Frontal cortex (tissue), 4 donors: ENCODE measurements around the gene UHRF2. TPM values are rescaled to one million over a fixed set of nuclear protein-coding genes. Genes with fewer than 3 reads are reported as not detected.
A peak's percentile ranks its signal among the peaks of the same experiment; 100 is the strongest.
"Not testable (repeated sequence)": the region's sequence is repeated elsewhere in the genome, so short reads cannot be mapped to it uniquely, and the experiment has no call there.

Experiments
- DNase-seq, 2 donors: peaks; one replicate each; pipeline ENCODE4 v3.0.0; 2012; ENCODE audit warnings: low spot score in 2 of 2
- FAIRE-seq: peaks from 2 replicates; lab custom pipeline; 2012; peaks lifted over from hg19 to GRCh38; lab: Jason Lieb, UNC
- total RNA-seq: library from RNA; depleted of rRNA; stranded (reverse); fragments of >200 nt; gene quantifications from one replicate; pipeline ENCODE4 v1.2.3, GENCODE V29; 2014
- donor health status: control.
- donor health status: control.
- donor health status: control.

UHRF2 gene
- total RNA-seq, 1 donor from 2014 or later = 55.4 TPM

- no peak for DNase-seq
These were observed 13.1 kb downstream of the UHRF2 start for GRCh38 chr9:6426117-6426516.

GRCh38 chr9:6428940-6429889, 16.2 kb downstream of the UHRF2 start:
- DNase-seq (no peak), FAIRE-seq (no peak)

More at GRCh38 chr9:6426117-6426516, 13.1 kb downstream of the UHRF2 start:
- no peak for FAIRE-seq

GRCh38 chr9:6431038-6431437, 18.0 kb downstream of the UHRF2 start:
- DNase-seq (no peak), FAIRE-seq (no peak)

- FAIRE-seq (no peak), DNase-seq (no peak)
These were observed 20.4 kb downstream of the UHRF2 start for GRCh38 chr9:6433410-6433809.

- no peak for DNase-seq
- no peak for FAIRE-seq
These were observed 26.2 kb downstream of the UHRF2 start for GRCh38 chr9:6439051-6439703.

- DNase-seq = no peak
- no peak for FAIRE-seq
These were observed 27.4 kb downstream of the UHRF2 start for GRCh38 chr9:6440405-6440804.

- DNase-seq (no peak), FAIRE-seq (no peak)
These were observed 28.3 kb downstream of the UHRF2 start for GRCh38 chr9:6441269-6441668.

- no peak for DNase-seq
- FAIRE-seq = no peak
These were observed 30.7 kb downstream of the UHRF2 start for GRCh38 chr9:6443661-6444060.

- no peak for DNase-seq
- no peak for FAIRE-seq
These were observed 31.1 kb downstream of the UHRF2 start for GRCh38 chr9:6444128-6444527.

- no peak for FAIRE-seq
- DNase-seq = no peak
These were observed 36.1 kb downstream of the UHRF2 start for GRCh38 chr9:6449086-6449485.

GRCh38 chr9:6449645-6450044, 36.6 kb downstream of the UHRF2 start:
- DNase-seq (no peak), FAIRE-seq (no peak)

- no peak for DNase-seq
These were observed 37.8 kb downstream of the UHRF2 start for GRCh38 chr9:6450641-6451375.

GRCh38 chr9:6455292-6455691, 42.3 kb downstream of the UHRF2 start:
- DNase-seq, FAIRE-seq: not testable (repeated sequence)

More at GRCh38 chr9:6450641-6451375, 37.8 kb downstream of the UHRF2 start:
- no peak for FAIRE-seq

- FAIRE-seq = not testable (repeated sequence)
These were observed 45.7 kb downstream of the UHRF2 start for GRCh38 chr9:6458704-6459103.

GRCh38 chr9:6459718-6460117, 46.7 kb downstream of the UHRF2 start:
- FAIRE-seq (no peak), DNase-seq (no peak)

More at GRCh38 chr9:6458704-6459103, 45.7 kb downstream of the UHRF2 start:
- not testable (repeated sequence) for DNase-seq

GRCh38 chr9:6460189-6460768, 47.3 kb downstream of the UHRF2 start:
- no peak for FAIRE-seq
- DNase-seq = no peak

- DNase-seq (no peak), FAIRE-seq (peak; percentile 13)
These were observed 48.6 kb downstream of the UHRF2 start for GRCh38 chr9:6461619-6462018.

- FAIRE-seq = peak; percentile 26
- no peak for DNase-seq
These were observed 54.1 kb downstream of the UHRF2 start for GRCh38 chr9:6467006-6467625.

- DNase-seq = no peak
- FAIRE-seq = no peak
These were observed 58.3 kb downstream of the UHRF2 start for GRCh38 chr9:6471231-6471850.
